DMS153 (cell line): Measurements from ENCODE around the gene VWA5A.
"Not testable (repeated sequence)": the region's sequence is repeated elsewhere in the genome, so short reads cannot be mapped to it uniquely, and the experiment has no call there.

ENCODE experiments used
- DNase-seq: peaks from one replicate; lab custom pipeline; 2025; lab: John Stamatoyannopoulos, UW

The VWA5A gene

GRCh38 chr11:124093330-124093729 lies 21.9 kb upstream of the VWA5A start:
- DNase-seq, result no peak

- no peak for DNase-seq
These were observed 20.5 kb upstream of the VWA5A start for GRCh38 chr11:124094731-124095130.

GRCh38 chr11:124096364-124096763 lies 18.9 kb upstream of the VWA5A start:
- no peak for DNase-seq

GRCh38 chr11:124098141-124098540 lies 17.1 kb upstream of the VWA5A start:
- DNase-seq, result no peak

- no peak for DNase-seq
These were observed 13.5 kb upstream of the VWA5A start for GRCh38 chr11:124101737-124102136.

GRCh38 chr11:124108156-124108555 lies 7.1 kb upstream of the VWA5A start:
- DNase-seq, result peak; percentile 27

- DNase-seq, result no peak
These were observed 5.9 kb upstream of the VWA5A start for GRCh38 chr11:124109377-124109776.

- no peak for DNase-seq
These were observed 5.0 kb upstream of the VWA5A start for GRCh38 chr11:124110201-124110600.

- DNase-seq, result no peak
These were observed 1.4 kb upstream of the VWA5A start for GRCh38 chr11:124113890-124114289.

GRCh38 chr11:124115782-124116616 lies 749 bp downstream of the VWA5A start:
- DNase-seq, result peak; percentile 20

GRCh38 chr11:124119103-124119502 lies 3.9 kb downstream of the VWA5A start:
- DNase-seq, result no peak

- no peak for DNase-seq
These were observed 5.6 kb downstream of the VWA5A start for GRCh38 chr11:124120891-124121290.

- no peak for DNase-seq
These were observed 6.9 kb downstream of the VWA5A start for GRCh38 chr11:124122123-124122522.

GRCh38 chr11:124123622-124124021 lies 8.4 kb downstream of the VWA5A start:
- no peak for DNase-seq

- DNase-seq, result not testable (repeated sequence)
These were observed 11.9 kb downstream of the VWA5A start for GRCh38 chr11:124127134-124127533.

GRCh38 chr11:124143034-124143433 lies 27.8 kb downstream of the VWA5A start:
- no peak for DNase-seq

GRCh38 chr11:124147951-124148350 lies 32.7 kb downstream of the VWA5A start:
- no peak for DNase-seq

GRCh38 chr11:124150684-124151083 lies 35.4 kb downstream of the VWA5A start:
- DNase-seq, result no peak

GRCh38 chr11:124152770-124153407 lies 37.6 kb downstream of the VWA5A start:
- DNase-seq, result no peak

GRCh38 chr11:124153821-124154220 lies 38.6 kb downstream of the VWA5A start:
- no peak for DNase-seq

GRCh38 chr11:124159481-124159880 lies 44.2 kb downstream of the VWA5A start:
- DNase-seq, result no peak

- no peak for DNase-seq
These were observed 45.7 kb downstream of the VWA5A start for GRCh38 chr11:124160986-124161385.

- DNase-seq, result peak; percentile 86
These were observed 52.6 kb downstream of the VWA5A start for GRCh38 chr11:124167826-124168231.

GRCh38 chr11:124168796-124169195 lies 53.5 kb downstream of the VWA5A start:
- DNase-seq, result no peak
